Fibroblast of skin of abdomen (primary cell): Measurements from ENCODE around the gene SETMAR.
A peak's percentile ranks its signal among the peaks of the same experiment; 100 is the strongest.
"Not testable (repeated sequence)": the region's sequence is repeated elsewhere in the genome, so short reads cannot be mapped to it uniquely, and the experiment has no call there.

Experiments
- DNase-seq: peaks from one replicate; pipeline ENCODE4 v3.0.0-alpha.2; 2013

Gene SETMAR

DNA sequence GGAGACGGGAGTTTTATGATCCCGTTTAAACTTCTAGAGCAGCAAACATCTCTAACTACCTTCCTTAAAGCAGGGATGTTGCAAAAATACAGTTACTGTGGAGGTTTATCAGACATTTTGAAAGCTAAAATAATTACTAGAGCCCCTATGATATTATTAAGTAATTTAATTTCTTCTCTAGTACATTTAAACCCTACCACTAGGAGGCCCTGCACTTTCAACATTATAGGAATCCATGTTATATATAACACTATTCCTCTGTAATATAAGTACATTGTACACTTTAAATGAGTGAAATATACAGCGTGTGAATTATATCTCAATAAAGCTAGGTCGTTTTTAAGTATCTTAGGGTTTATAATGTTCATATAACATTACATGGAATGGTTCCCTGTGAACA, 11.5 kb downstream of the SETMAR start:
- DNase-seq, result no peak

DNA sequence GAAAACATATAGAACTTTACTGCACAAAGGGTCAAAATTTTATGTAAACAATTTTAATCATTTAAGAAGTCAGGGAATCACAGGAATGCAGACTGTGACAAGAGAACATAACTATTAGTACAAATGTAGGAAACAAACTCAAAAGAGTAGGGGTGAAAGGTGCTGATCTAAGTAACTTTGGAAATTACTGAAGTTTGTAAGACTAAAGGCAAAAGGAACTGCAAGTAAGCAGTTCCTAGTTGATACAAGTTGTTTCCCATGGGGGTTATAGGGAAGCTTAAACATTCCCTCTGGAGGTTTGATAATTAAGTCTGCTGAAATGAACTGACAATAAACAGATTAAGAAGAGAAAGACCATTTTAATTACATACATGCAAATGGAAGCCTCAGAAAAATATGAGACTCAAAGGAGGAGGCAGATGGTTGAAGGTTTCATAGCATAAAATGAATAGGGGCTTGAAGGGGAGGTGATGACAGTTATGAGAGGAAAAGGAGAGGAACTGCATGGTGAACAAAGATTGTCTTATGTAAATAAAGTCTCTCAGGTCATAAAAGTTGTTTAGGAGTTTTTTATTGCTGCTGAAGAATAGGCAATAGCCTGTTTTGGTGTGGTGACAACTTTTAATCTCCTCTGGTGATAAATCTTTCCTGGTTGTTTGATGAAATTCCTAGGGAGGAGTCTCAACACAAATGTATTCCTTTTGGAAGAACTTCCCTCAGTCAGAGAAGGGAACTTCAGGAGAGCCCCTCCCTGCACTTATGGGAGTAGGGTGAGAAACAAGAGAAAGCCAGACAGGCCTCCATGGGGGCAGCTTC, 17.1 kb downstream of the SETMAR start:
- peak; percentile 18 for DNase-seq

DNA sequence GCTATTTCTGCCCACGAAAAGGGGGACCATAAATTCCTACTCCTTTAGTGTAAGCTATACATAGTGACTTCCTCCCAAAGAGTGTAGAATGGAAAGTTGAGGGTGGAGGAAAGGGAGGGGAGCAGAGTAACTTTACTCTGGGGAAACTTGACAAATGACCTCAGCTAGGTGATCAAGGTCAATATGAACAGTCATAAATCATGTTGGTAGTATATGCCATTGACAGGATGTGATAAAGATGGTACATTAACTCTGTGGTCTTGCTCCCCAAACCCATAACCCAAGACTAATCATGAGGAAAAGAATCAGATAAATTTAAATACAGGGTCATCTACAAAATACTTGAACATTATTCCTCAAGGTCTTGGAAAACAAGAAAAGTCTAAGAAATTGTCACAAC, 18.6 kb downstream of the SETMAR start:
- no peak for DNase-seq

GRCh38 chr3:4322635-4323034, 19.5 kb downstream of the SETMAR start:
- peak; percentile 89 for DNase-seq

DNA sequence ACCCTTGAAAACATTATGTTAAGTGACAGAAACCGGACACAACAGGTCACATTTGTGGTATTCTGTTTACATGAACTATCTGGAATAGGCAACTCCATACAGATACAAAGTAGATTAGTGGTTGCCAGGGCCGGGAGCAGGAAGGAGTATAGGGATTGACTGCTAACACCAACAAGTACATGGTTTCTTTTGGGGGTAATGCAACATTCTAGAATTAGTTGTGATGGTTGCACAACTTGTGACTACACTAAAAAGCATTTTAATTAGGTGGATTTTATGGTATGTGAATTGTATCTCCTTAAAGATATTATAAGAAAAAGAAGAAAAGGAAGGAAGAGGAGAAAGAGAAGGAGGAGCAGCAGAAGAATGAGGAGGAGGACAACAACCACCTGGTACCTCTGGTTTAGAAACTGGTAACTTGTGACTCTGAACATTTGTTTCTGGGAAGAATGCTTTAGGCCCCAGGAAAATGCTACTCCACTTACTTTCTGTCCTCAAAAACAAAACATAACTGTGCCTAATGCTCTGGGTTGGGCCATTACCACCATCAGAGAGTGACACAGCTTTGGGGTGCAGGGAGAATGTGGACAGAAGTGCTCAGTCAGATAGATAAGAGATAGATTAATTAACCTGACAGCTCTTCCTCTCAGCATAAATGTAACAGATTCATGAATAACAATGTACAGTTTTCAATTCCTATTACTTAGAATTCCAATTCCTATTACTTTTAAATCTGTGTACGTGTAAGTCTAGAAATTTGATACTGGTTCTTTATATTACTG, 20.3 kb downstream of the SETMAR start:
- peak; percentile 37 for DNase-seq

DNA sequence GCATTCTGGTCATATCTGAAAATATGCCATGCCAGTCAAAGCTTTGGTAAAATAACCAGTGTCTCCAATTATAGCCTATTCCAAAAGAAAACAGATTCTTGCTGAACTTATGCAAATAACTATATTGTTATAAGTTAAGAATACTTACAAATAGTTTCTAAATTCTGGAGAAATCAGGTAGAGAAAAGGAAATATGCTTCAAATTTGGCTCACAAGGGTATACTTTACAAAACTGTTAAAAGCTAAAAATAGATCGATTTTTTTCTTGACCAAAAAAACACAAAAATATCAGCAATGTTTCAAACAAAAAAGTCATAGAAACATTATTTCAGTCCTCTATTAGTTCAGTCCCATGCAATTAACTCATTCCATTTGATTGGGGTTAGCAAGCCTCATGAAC, 23.7 kb downstream of the SETMAR start:
- DNase-seq, result no peak

GRCh38 chr3:4329806-4330205, 26.6 kb downstream of the SETMAR start:
- DNase-seq, result not testable (repeated sequence)

DNA sequence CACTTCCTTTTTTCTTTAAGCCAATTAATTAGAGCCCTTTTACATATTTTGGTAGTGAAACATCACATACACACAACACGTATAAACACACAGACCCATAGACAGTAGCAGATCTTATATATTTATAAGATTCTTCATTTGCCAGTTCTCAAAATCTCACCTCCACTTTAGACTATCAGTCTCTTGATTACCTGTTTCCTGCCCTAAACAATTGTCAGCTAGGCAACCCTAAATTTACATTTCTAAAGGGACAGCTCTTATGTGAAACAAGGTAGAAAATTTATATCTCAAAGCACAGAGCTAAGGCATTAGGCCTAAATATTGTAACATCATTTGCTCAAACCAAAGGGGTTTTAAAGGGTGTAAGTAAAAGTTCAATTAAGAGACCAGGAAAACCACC, 28.9 kb downstream of the SETMAR start:
- no peak for DNase-seq

- DNase-seq, result no peak
Observed at GRCh38 chr3:4332574-4332973, 29.4 kb downstream of the SETMAR start.

- DNase-seq, result no peak
Observed at GRCh38 chr3:4332991-4333390, 29.8 kb downstream of the SETMAR start.

- DNase-seq, result no peak
Observed at GRCh38 chr3:4334548-4334947, 31.4 kb downstream of the SETMAR start.

DNA sequence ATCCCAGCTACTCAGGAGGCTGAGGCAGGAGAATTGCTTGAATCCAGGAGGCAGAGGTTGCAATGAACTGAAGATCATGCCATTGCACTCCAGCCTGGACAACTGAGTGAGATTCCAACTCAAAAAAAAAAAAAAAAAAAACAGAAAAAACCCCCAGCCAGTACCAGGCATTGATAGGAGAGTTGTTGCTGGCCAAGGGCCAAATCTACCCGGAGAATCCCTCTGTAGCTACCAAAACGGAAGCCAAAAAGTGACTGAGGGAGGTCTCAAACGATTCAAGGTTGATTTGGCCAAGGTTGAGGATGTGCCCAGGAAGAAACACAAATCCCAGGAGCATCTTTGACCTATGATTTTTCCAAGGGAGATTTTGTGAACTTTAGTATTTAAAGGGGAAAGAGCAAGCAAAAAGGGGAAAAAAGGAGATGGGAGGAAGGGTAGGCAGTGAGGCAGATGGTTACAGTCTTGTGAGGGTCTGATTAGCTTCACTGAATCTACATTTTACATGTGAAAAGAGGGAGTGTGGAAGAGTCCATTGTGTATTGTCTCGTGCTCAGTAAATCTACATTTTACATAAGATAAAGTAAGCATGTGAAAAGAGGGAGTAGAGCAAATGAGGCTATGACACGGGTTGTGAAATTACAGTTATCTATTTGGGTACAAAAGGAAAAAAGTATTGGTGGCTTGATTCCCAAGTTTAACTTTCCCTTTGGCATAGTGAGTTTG, 32.8 kb downstream of the SETMAR start:
- no peak for DNase-seq

DNA sequence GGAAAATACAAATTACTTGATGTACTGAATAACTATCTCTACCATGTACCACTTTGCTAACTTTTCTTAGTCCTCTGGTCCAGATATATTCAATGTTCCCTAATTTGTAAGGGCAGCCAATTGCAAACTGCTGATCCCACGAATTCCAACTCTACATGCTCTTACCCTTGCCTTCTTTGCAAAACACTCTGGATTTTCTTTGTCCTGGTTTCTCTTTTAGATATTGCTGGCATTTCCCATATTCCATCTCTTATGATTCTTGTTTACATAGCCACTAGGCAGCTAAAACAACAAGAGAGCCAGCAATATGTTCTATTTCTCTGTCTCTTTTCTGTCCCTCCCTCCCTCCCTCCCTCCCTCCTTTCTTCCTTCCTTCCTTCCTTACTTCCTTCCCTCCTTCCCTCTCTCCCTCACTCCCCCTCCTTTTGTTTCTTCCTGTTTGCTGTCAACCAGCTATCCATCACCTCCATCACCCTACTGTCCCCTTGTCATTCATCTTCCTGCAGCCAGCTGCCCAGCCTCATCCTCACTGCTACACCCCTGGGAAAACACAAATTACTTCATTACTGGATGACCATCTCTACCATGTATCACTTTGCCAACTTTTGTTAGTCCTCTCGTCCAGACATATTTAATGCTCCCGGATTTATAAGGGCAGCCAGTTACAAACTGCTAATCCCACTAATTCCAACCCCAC, 33.8 kb downstream of the SETMAR start:
- no peak for DNase-seq

DNA sequence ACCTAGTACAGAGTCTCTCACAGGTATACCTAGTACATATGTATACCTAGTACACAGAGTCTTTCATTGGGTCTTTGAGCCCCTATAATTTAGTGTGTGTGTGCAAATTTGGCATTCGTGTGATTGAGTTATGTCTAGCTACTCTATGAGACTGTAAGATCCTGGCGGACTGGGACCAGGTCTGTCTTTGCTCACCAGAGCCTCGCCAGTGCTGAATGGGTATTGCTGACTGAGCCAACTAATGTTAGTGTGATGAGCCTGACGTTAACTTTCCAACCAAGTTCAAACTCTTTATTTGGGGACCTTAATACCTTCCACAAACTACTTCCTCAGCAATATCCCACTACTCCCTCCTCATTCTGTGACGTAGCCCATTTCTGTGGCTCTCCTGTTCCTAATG, 35.6 kb downstream of the SETMAR start:
- no peak for DNase-seq

DNA sequence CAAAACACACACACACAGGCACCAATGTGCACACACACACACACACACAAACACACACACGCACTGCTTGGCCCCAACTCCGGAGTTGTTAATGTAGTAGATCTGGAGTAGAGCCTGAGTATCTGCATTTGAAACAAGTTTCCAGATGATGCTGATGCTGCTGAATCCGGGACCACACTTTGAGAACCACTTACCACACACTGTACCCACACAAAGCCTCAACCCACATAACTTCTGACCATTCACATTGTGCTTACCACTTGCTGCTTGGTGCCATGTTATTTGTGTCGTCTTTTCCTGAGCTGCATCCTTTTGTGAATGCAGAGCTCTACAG, 36.9 kb downstream of the SETMAR start:
- no peak for DNase-seq

DNA sequence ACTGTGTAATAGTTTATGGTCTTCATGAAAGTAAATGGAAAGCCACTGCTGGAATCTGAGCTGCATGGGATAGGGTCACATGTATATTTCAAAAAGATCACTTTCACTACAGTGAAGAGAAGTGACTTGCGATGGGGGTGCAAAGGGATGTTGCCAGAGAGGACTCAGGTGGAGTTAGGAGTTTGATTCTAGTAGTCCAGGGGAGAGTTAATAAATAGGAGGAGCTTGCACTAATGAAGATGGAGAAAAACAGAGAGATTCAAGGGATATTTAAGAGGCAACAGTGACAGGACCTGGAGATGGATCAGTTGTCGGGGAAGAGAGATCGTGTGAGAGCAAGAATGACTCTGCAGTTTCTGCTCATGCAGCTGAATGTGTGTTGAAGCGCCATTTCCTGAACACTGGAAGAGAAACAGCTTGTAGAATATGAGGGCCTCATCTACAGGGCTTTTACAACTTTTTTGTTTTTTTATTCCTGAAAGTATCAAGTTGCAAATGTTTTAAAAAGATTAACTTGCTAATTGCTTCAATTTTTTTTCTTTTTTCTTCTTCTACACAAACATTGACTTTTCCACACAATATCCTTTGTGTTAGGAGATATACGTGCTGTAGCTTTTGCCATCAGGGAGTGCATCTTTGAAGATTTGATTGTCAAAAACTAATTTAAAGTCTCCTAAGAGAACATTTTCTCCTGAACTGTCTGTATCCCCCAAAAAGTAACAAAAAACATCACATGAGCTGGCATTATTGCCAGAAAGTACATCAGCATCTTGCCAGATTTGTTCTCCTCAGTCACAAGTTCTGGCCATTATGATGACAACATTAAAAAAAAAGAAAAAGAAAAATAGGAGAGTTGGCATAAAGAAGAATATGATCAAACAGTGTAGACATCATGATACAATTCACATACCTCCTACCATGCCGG, 37.5 kb downstream of the SETMAR start:
- no peak for DNase-seq

DNA sequence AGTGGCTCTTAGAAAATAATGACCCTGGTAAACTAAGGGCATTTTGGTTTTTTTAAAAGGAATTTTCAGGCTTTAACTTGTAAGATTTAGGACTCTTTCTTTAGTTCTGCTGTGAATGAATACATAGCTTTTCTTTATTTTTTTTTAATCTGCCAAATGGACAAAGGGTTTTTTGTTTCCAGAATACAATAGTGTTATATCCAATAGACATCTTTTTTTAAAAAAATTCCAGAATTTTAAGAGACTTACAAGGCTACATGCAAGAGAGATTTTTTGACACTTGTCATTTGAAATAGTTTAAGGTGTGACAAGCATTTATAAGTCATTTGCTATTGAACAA, 38.1 kb downstream of the SETMAR start:
- DNase-seq, result no peak

DNA sequence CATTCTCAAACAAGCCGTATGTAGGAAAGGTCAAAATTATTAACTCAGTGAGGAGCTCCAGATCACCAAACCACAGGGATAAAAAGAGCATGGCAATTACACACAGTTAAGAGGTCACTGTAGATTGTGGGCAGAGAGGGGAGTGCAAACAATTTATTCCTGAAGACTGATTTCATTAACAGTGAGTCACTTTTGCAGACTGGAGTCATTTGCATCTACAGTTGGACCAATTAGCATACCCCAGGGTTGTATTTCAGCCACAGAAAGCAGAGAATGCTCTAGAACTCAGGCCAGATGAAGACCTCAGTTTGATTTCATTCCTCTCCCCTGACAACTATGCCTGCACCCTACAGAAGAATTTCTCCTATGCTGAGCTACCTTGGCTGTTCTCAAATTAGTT, 40.1 kb downstream of the SETMAR start:
- peak; percentile 71 for DNase-seq

DNA sequence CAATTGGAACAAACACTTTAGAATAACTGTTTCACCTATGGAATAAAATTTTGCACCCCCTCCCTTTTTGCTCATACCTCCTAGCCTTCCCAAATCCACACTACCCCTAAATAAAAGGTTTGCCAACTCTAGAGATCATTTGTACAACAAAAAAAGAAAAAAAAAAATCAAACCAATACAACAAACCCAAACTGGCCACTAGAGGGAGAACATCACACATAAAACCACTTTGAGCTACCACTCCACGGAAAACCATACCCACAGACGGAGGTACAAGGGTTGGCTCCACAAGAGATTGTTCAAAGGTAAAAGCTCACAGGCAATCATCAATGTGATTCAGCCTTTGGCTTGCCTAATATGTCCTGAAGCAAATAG, 47.6 kb downstream of the SETMAR start:
- peak; percentile 62 for DNase-seq

DNA sequence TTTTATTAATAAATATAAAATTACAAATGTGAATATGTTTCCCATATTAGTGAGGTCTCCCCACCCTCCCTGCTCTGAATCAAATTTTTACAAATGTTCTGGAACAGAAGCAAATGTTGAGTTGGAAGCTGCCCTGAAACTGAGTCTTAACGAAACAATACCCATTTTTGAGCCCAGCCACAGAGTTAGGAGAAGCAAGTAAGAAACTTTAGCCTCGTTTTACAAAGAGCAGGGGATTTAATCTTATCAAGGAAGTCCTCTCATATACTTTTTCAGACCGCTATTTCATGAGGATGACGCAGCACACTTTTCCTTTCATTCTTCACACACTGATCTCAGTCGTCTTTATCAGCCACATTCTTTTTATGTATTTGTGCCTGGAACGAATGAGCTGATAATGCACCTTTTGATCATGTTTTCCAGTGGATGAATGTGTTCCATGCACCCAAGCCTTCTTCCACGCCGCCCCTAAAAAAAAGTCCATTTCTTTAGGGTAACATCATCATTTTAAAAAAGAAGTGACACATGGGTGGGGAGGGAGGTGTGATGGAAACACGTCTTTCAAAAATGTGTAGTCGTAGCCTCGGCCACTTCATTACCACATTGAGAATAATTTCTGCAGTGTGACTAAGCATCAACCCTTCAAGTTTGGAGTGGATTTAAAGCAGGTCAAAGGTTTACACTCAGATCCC, 48.1 kb downstream of the SETMAR start:
- peak; percentile 25 for DNase-seq

DNA sequence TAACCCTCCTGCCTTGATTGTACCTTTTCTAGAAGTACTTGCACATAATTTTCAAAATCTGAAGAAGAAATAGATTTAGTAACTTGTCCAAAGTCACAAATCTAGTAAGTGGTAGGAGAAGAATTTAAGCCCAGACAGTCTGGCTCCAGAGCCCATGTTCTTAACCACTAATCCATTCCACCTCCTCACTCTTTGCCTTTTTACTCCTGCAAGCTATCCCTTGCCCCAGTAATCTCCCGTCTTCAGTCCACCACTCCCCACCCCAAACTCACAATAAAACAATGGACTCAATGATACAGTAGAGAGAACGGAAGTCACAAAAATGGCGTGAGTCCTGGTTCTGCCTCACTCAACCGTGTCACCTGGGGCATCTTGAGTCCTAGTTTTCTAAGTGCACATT, 48.7 kb downstream of the SETMAR start:
- DNase-seq, result no peak
